HepG2 (cell line): ENCODE data around the gene MYO5A.

Experiments
- ADNP ChIP-seq: sonication (generic); formaldehyde crosslinking; IDR thresholded peaks from 2 replicates; pipeline ENCODE4 v1.4.0; 2020; ENCODE audit warnings: missing genetic modification reagents
- MAX ChIP-seq: IDR thresholded peaks from 2 replicates; pipeline ENCODE4 v1.6.1; 2012; ENCODE audit warnings: inconsistent platforms
- SOX5 ChIP-seq: IDR thresholded peaks from 2 replicates; pipeline ENCODE4 v1.6.1; 2016; ENCODE audit warnings: borderline replicate concordance

- TF ChIP-seq MAX (no peak), SOX5 (CRISPR knock-in tag) (no peak), ADNP (no peak)
These were observed 46.8 kb downstream of the MYO5A start for GRCh38 chr15:52481915-52482314.
